OCI-LY7 (cell line): Measurements from ENCODE around the gene CD70. TPM values are rescaled to one million over a fixed set of nuclear protein-coding genes. Genes with fewer than 3 reads are reported as not detected.
A peak's percentile ranks its signal among the peaks of the same experiment; 100 is the strongest.
"Not testable (repeated sequence)": the region's sequence is repeated elsewhere in the genome, so short reads cannot be mapped to it uniquely, and the experiment has no call there.

ENCODE experiments used
- BruUV-seq: library from RNA; stranded (reverse); fragments of 400-500 nt; replicated peaks from 2 replicates; lab custom pipeline; 2021; lab: Mats Ljungman, UMichigan
- CTCF ChIA-PET: fragments of 300-600 bp; sonication (Branson Sonifier 250); formaldehyde crosslinking; loops from one replicate; lab custom pipeline; 2022; ENCODE audit warnings: antibody characterized with exemption; ENCODE audit not compliant: unreplicated experiment; lab: Charles Lee
- POLR2A ChIA-PET: fragments of 300-600 bp; sonication (Branson Sonifier 250); formaldehyde crosslinking; loops from one replicate; lab custom pipeline; 2022; ENCODE audit warnings: antibody characterized with exemption; lab: Charles Lee
- DNase-seq: peaks from one replicate; pipeline ENCODE4 v3.0.0-alpha.2; 2015; ENCODE audit warnings: low spot score
- H2AFZ ChIP-seq: fragments of 200-600 bp; sonication (generic), shearing (Covaris generic); 2 replicates; pipeline ENCODE4 v1.6.1; 2014; ENCODE audit warnings: mild to moderate bottlenecking, antibody characterized with exemption, low read length, moderate library complexity
- H3K27ac ChIP-seq: fragments of 200-600 bp; sonication (generic); 2 replicates; pipeline ENCODE4 v1.5.1; 2014; ENCODE audit warnings: mixed run types, low read depth, mild to moderate bottlenecking, moderate library complexity, low read length, inconsistent platforms; ENCODE audit not compliant: poor library complexity, severe bottlenecking
- H3K36me3 ChIP-seq: fragments of 200-600 bp; sonication (generic); 2 replicates; pipeline ENCODE4 v1.6.1; 2014; ENCODE audit warnings: mild to moderate bottlenecking, antibody characterized with exemption, low read length, moderate library complexity, mixed read lengths; ENCODE audit not compliant: insufficient read depth
- H3K4me1 ChIP-seq: fragments of 200-600 bp; sonication (generic); 2 replicates; pipeline ENCODE4 v1.5.1; 2014; ENCODE audit warnings: mild to moderate bottlenecking, low read length; ENCODE audit not compliant: insufficient read depth, poor library complexity, severe bottlenecking
- H3K4me2 ChIP-seq: fragments of 200-600 bp; sonication (generic); 2 replicates; pipeline ENCODE4 v1.6.1; 2014; ENCODE audit warnings: mild to moderate bottlenecking, low read length
- H3K4me3 ChIP-seq: fragments of 200-600 bp; sonication (generic); 2 replicates; pipeline ENCODE4 v1.5.1; 2014; ENCODE audit warnings: mild to moderate bottlenecking, low read depth, low read length; ENCODE audit not compliant: poor library complexity, severe bottlenecking
- H3K79me2 ChIP-seq: fragments of 200-600 bp; sonication (generic); 2 replicates; pipeline ENCODE4 v1.6.1; 2016; ENCODE audit warnings: low read depth, mild to moderate bottlenecking, low read length, moderate library complexity, mixed read lengths; ENCODE audit not compliant: insufficient read depth
- H3K9me2 ChIP-seq: fragments of 200-600 bp; sonication (generic); 2 replicates; pipeline ENCODE4 v1.6.1; 2016; ENCODE audit warnings: mild to moderate bottlenecking, low read length, mixed read lengths; ENCODE audit not compliant: insufficient read depth
- H3K9me3 ChIP-seq: fragments of 200-600 bp; sonication (generic); 2 replicates; pipeline ENCODE4 v1.6.1; 2014; ENCODE audit warnings: mild to moderate bottlenecking, mixed run types, low read length, mixed read lengths
- H4K20me1 ChIP-seq: fragments of 200-600 bp; sonication (generic); 2 replicates; pipeline ENCODE4 v1.6.1; 2014; ENCODE audit warnings: mild to moderate bottlenecking, antibody characterized with exemption, low read length, moderate library complexity, mixed read lengths; ENCODE audit not compliant: insufficient read depth
- CTCF ChIP-seq: fragments of 200-600 bp; sonication (generic); conservative IDR thresholded peaks from 2 replicates; pipeline ENCODE4 v1.5.1; 2014; ENCODE audit warnings: mild to moderate bottlenecking, antibody characterized with exemption, low read length, moderate library complexity, mixed read lengths
- EZH2phosphoT487 ChIP-seq: fragments of 200-600 bp; sonication (generic); IDR thresholded peaks from 2 replicates; pipeline ENCODE4 v1.6.1; 2018; ENCODE audit warnings: low read depth, borderline replicate concordance, mild to moderate bottlenecking, mixed run types, antibody characterized with exemption, low read length, moderate library complexity, mixed read lengths
- intact Hi-C: fragments of 100-400 bp; cut with micrococcal nuclease; formaldehyde crosslinking; loops from one replicate; pipeline ENCODE4 v1.10.0; 2022; ENCODE audit not compliant: unreplicated experiment
- total RNA-seq, 2 experiments: library from RNA; depleted of rRNA in 1 of 2; stranded (reverse); fragments of >200 nt in 1 of 2; shearing (Covaris generic) in 1 of 2; gene quantifications; 2 replicates each; pipeline ENCODE4 v1.2.3, GENCODE V29; 2014 to 2022

CD70 gene
- total RNA-seq, 2 experiments from 2014 or later = 88.2 to 165 TPM

DNA sequence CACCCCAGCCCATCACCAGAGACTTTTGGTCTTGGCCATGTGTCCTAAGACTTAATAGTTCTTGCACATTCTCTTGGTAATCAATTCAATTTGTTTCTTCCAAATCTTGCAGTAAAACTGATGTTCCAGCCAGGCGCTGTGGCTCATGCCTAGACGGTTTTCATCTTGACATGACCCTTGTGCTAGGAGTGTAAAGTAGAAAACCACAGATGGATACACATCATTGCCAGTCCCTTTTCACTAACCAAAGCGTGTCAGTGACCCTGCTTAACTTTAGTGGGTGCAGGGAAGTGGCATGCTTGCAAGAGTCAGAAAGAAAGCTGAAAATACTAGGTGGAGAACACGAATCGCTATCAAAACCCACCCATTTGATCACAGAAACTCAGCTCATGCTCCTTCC lies 18.0 kb upstream of the CD70 start:
- H3K9me2 ChIP-seq = no peaks in the 10 kb centered on the region
- peaks cover 65% of the 10 kb centered on the region for H3K4me1 ChIP-seq
- peak; percentile 61 for DNase-seq
- ChIA-PET CTCF (interaction anchor here (0.5 kb wide), 1 partner anchor 88 kb away, joined by 5 read pairs; no protein-coding TSS in a partner anchor), POLR2A (interaction anchor here (0.5 to 1.2 kb wide), 5 partner anchors 8 to 156 kb away, joined by 3 to 6 read pairs (median 3); no protein-coding TSS in a partner anchor)
- TF ChIP-seq CTCF (no peak), EZH2phosphoT487 (no peak)
- intact Hi-C loops = no loop called here
- BruUV-seq = no TSS peak
- H3K4me2 ChIP-seq = peak overlapping the region; percentile 65
- H3K4me3 ChIP-seq = peak overlapping the region; percentile 12
- no peaks in the 10 kb centered on the region for H3K79me2 ChIP-seq
- no peaks in the 10 kb centered on the region for H3K36me3 ChIP-seq
- no peaks in the 10 kb centered on the region for H4K20me1 ChIP-seq
- H2AFZ ChIP-seq = peak overlapping the region; percentile 98
- H3K27ac ChIP-seq = peak overlapping the region; percentile 54
- no peaks in the 10 kb centered on the region for H3K9me3 ChIP-seq

- H3K36me3 ChIP-seq, H3K4me3 ChIP-seq, H3K9me3 ChIP-seq, BruUV-seq, DNase-seq, intact Hi-C loops, H3K9me2 ChIP-seq, H4K20me1 ChIP-seq, H3K79me2 ChIP-seq: not testable (repeated sequence)
- Histone ChIP-seq H2AFZ (peak overlapping the region; percentile 98; the same call in 1 of the 2 replicates), H3K4me1 (peaks cover 66% of the 10 kb centered on the region), H3K27ac (peak overlapping the region; percentile 92), H3K4me2 (0 out of 2 replicates have a peak overlapping the region, but pooled peaks have one; percentile 65)
- ChIA-PET POLR2A (interaction anchor here (1.0 to 1.2 kb wide), 2 partner anchors 10 to 11 kb away, joined by 3 read pairs; no protein-coding TSS in a partner anchor), CTCF (interaction anchor here (0.5 kb wide), 1 partner anchor 1571 kb away, joined by 3 read pairs; no protein-coding TSS in a partner anchor)
Observed at GRCh38 chr19:6608146-6608545, 17.2 kb upstream of the CD70 start.

DNA sequence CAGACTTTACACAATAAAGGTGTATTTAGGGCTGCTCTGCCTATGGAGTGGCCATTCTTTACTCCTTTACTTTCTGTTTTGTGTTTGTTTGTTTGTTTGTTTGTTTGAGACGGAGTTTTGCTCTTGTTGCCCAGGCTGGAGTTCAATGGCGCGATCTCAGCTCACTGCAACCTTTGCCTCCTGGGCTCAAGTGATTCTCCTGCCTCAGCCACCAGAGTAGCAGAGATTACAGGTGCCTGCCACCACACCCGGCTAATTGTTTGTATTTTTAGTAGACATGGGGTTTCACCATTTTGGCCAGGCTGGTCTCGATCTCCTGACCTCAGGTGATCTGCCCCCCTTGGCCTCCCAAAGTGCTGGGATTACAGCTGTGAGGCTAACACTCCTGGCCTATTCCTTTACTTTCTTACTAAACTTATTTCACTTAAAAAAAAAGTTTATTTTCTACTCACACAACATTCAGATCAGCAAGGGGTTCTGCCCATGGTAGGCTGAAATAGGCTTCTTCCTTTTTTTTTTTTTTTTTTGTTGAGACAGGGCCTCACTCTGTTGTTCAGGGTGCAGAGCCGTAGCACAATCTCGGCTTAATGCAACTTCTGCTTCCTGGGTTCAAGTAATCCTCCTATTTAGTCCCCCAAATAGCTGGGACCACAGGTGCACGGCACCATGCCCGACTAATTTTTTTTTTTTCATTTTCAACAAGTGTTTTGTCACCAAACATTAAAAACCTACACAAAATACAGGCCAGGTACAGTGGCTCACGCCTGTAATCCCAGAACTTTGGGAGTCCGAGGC lies 15.5 kb upstream of the CD70 start:
- peaks cover 19% of the 10 kb centered on the region; the same call in 1 of the 2 replicates for H3K79me2 ChIP-seq
- peak overlapping the region; percentile 85 for H3K4me2 ChIP-seq
- BruUV-seq, H3K9me2 ChIP-seq, H3K9me3 ChIP-seq, CTCF ChIA-PET, H3K36me3 ChIP-seq, H4K20me1 ChIP-seq: not testable (repeated sequence)
- H3K4me3 ChIP-seq = peak overlapping the region; percentile 25
- H3K4me1 ChIP-seq = peaks cover 82% of the 10 kb centered on the region
- peak; percentile 94 for DNase-seq
- intact Hi-C loops = loop anchor here (2.0 kb wide), 1 partner anchor 16 kb away; the partner anchor contains the start of gene CD70
- POLR2A ChIA-PET = interaction anchor here (0.7 kb wide), 4 partner anchors 12 to 740 kb away, joined by 3 to 7 read pairs (median 4); no protein-coding TSS in a partner anchor
- H3K27ac ChIP-seq = peak overlapping the region; percentile 92
- H2AFZ ChIP-seq = peak overlapping the region; percentile 55; the same call in 1 of the 2 replicates
